Parathyroid adenoma (tissue), 2 donors: ENCODE measurements around the gene PAX7.

Experiments
- H2AFZ ChIP-seq: fragments of 300-600 bp; sonication (generic); one replicate; pipeline ENCODE4 v1.7.0; 2017; ENCODE audit warnings: antibody characterized with exemption, mild to moderate bottlenecking
- H3K27ac ChIP-seq: fragments of 300-600 bp; sonication (generic); one replicate; pipeline ENCODE4 v1.7.0; 2017
- H3K27me3 ChIP-seq: fragments of 300-600 bp; sonication (generic); one replicate; pipeline ENCODE4 v1.7.0; 2017; ENCODE audit warnings: low read length; ENCODE audit not compliant: control insufficient read depth, insufficient read depth
- H3K36me3 ChIP-seq: fragments of 300-600 bp; sonication (generic); one replicate; pipeline ENCODE4 v1.7.0; 2017; ENCODE audit warnings: low read length; ENCODE audit not compliant: control insufficient read depth, insufficient read depth
- H3K4me1 ChIP-seq: fragments of 300-600 bp; sonication (generic); one replicate; pipeline ENCODE4 v1.7.0; 2017; ENCODE audit warnings: control low read depth
- H3K4me2 ChIP-seq: fragments of 300-600 bp; sonication (generic); one replicate; pipeline ENCODE4 v1.7.0; 2017; ENCODE audit warnings: low read length
- H3K4me3 ChIP-seq: fragments of 300-600 bp; sonication (generic); one replicate; pipeline ENCODE4 v1.7.0; 2017; ENCODE audit warnings: low read depth, low read length
- H3K79me2 ChIP-seq: fragments of 300-600 bp; sonication (generic); one replicate; pipeline ENCODE4 v1.7.0; 2017; ENCODE audit warnings: control low read depth
- H3K9ac ChIP-seq: fragments of 300-600 bp; sonication (generic); one replicate; pipeline ENCODE4 v1.7.0; 2017; ENCODE audit warnings: mild to moderate bottlenecking
- H3K9me3 ChIP-seq: fragments of 300-600 bp; sonication (generic); one replicate; pipeline ENCODE4 v1.7.0; 2017; ENCODE audit warnings: low read length; ENCODE audit not compliant: control insufficient read depth
- CTCF ChIP-seq: fragments of 300-600 bp; sonication (generic); IDR thresholded peaks from one replicate; pipeline ENCODE4 v1.7.0; 2017; ENCODE audit warnings: antibody characterized with exemption, mild to moderate bottlenecking
- donor health status: primary hyperparathyroidism.

The PAX7 gene

GRCh38 chr1:18697541-18697940 is 66.9 kb downstream of the PAX7 start:
- H3K79me2 ChIP-seq: no peaks in the 10 kb centered on the region
- H2AFZ ChIP-seq: no peak overlapping the region
- no peak for TF ChIP-seq CTCF
- no peak overlapping the region for H3K9ac ChIP-seq
- H3K4me2 ChIP-seq: no peak overlapping the region
- no peak overlapping the region for H3K27ac ChIP-seq
- H3K4me3 ChIP-seq: no peak overlapping the region
- H3K27me3 ChIP-seq: no peaks in the 10 kb centered on the region
- H3K36me3 ChIP-seq: no peaks in the 10 kb centered on the region
- no peaks in the 10 kb centered on the region for H3K4me1 ChIP-seq
- no peaks in the 10 kb centered on the region for H3K9me3 ChIP-seq

- no peaks in the 10 kb centered on the region for H3K4me1 ChIP-seq
- no peak overlapping the region for H3K4me3 ChIP-seq
- H3K4me2 ChIP-seq: no peak overlapping the region
- no peak overlapping the region for H3K27ac ChIP-seq
- TF ChIP-seq CTCF: no peak
- H3K27me3 ChIP-seq: no peaks in the 10 kb centered on the region
- H2AFZ ChIP-seq: no peak overlapping the region
- no peaks in the 10 kb centered on the region for H3K36me3 ChIP-seq
- H3K79me2 ChIP-seq: no peaks in the 10 kb centered on the region
- no peaks in the 10 kb centered on the region for H3K9me3 ChIP-seq
- no peak overlapping the region for H3K9ac ChIP-seq
Observed at GRCh38 chr1:18700530-18700929, 69.9 kb downstream of the PAX7 start.

- Histone ChIP-seq H3K4me1 (no peaks in the 10 kb centered on the region), H3K4me2 (no peak overlapping the region), H3K27me3 (no peaks in the 10 kb centered on the region), H3K4me3 (no peak overlapping the region), H3K9ac (no peak overlapping the region), H3K9me3 (no peaks in the 10 kb centered on the region), H3K79me2 (no peaks in the 10 kb centered on the region), H3K36me3 (no peaks in the 10 kb centered on the region), H3K27ac (no peak overlapping the region), H2AFZ (no peak overlapping the region)
- no peak for TF ChIP-seq CTCF
Observed at GRCh38 chr1:18701183-18701582, 70.5 kb downstream of the PAX7 start.

- Histone ChIP-seq H3K9ac (no peak overlapping the region), H3K27me3 (no peaks in the 10 kb centered on the region)
Observed at GRCh38 chr1:18703041-18703621, 72.5 kb downstream of the PAX7 start.

More at GRCh38 chr1:18703041-18703621, 72.5 kb downstream of the PAX7 start:
- Histone ChIP-seq H3K36me3 (no peaks in the 10 kb centered on the region), H3K27ac (no peak overlapping the region), H3K9me3 (no peaks in the 10 kb centered on the region), H3K4me3 (no peak overlapping the region), H2AFZ (no peak overlapping the region), H3K4me1 (no peaks in the 10 kb centered on the region), H3K4me2 (no peak overlapping the region), H3K79me2 (no peaks in the 10 kb centered on the region)
- TF ChIP-seq CTCF: no peak
